ENCODE data around the gene PPM1K.

DNA sequence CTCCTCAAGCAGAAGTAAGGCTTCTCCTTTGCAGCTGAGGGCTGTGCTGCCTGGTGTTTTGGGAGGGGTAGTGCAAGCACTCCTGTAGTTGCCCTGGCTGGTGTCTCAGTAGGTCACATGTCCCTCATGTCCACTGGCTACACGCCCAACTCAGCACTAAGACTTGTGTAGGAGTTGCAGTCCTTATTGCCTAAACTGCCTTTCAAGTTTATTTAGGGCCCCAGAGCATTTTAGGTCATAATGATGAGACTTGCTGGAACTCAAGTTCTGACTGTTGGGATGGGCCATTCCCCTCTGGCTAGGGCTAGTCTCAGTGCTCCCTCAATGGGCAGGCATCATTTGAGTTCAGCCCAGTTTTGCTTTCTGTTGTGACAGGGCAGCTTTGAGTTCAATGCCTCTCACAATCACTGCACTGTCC, 44.1 kb downstream of the PPM1K start:
- no peak for TF ChIP-seq CTCF (IDR thresholded peaks at IDR 0.05)
- TF ChIP-seq POLR2A (IDR thresholded peaks at IDR 0.05) = no peak
- TF ChIP-seq POLR2AphosphoS5 (IDR thresholded peaks at IDR 0.05) = no peak
